ENCODE measurements around the gene NSUN7.

GRCh38 chr4:40800064-40800463 is 50.3 kb downstream of the NSUN7 start:
- no peak for TF ChIP-seq POLR2A (IDR thresholded peaks at IDR 0.05)
- no peak for TF ChIP-seq CTCF (IDR thresholded peaks at IDR 0.05)
